Testis (tissue), 3 donors: ENCODE data around the gene C22orf39. TPM values are rescaled to one million over a fixed set of nuclear protein-coding genes. Genes with fewer than 3 reads are reported as not detected.

ENCODE experiments used
- DNase-seq: peaks from one replicate; pipeline ENCODE4 v3.0.0-alpha.2; 2019
- H3K27ac ChIP-seq, 2 donors: fragments of 200-600 bp; sonication (generic); one replicate each; pipeline ENCODE4 v1.5.1; 2019
- H3K27me3 ChIP-seq: fragments of 200-600 bp; sonication (generic); one replicate; pipeline ENCODE4 v1.5.1; 2019
- H3K36me3 ChIP-seq: fragments of 200-600 bp; sonication (generic); one replicate; pipeline ENCODE4 v1.5.1; 2017; ENCODE audit warnings: low read depth; ENCODE audit errors: missing control alignments
- H3K4me1 ChIP-seq: fragments of 200-600 bp; sonication (generic); one replicate; pipeline ENCODE4 v1.5.1; 2019
- H3K4me3 ChIP-seq, 2 donors: fragments of 200-600 bp; sonication (generic); one replicate each; pipeline ENCODE4 v1.5.1; 2017 to 2019
- H3K9me3 ChIP-seq: fragments of 200-600 bp; sonication (generic); one replicate; pipeline ENCODE4 v1.5.1; 2017
- POLR2A ChIP-seq: fragments of 450-650 bp; IDR thresholded peaks from one replicate; pipeline ENCODE4 v1.6.1; 2017; ENCODE audit warnings: antibody characterized with exemption, mild to moderate bottlenecking, moderate library complexity
- WGBS, 2 donors: methylation state at CpG; one replicate each; pipeline ENCODE4 v1.1.5; 2018; 5-methylcytosine and 5-hydroxymethylcytosine counted together
- intact Hi-C: fragments of 100-400 bp; cut with DNase I; formaldehyde crosslinking; loops from one replicate; pipeline ENCODE4 v1.15.1; 2023; ENCODE audit warnings: low total_unique reads
- polyA plus RNA-seq: library from polyadenylated mRNA; stranded (reverse); fragments of 350-450 nt; fragmentation: Illumina TruSeq; extraction: RNeasy Lipid Tissue Mini Kit (QIAGEN cat#74804); gene quantifications from one replicate; pipeline ENCODE4 v1.2.3, GENCODE V29; 2014; ENCODE audit warnings: low read depth, low replicate concordance; ENCODE audit not compliant: insufficient read depth
- total RNA-seq, 2 donors: library from RNA; depleted of rRNA; stranded (reverse); fragments of >200 nt; gene quantifications; one replicate each; pipeline ENCODE4 v1.2.3, GENCODE V29; 2016
- TF ChIP-seq, protein P1 (sequence below), 3 experiments: fragments of 450-650 bp in 2 of 3; fragments of 200-600 bp in 1 of 3; sonication (generic) in 1 of 3; IDR thresholded peaks; one replicate each; pipeline ENCODE4 v1.5.1; 2016 to 2019; ENCODE audit warnings: antibody characterized with exemption in 3 of 3, mild to moderate bottlenecking in 2 of 3, moderate library complexity in 1 of 3

The C22orf39 gene
- total and polyA plus RNA-seq, 3 donors from 2014 or later, result 38.7 to 64.1 (median 60.9) TPM

DNA sequence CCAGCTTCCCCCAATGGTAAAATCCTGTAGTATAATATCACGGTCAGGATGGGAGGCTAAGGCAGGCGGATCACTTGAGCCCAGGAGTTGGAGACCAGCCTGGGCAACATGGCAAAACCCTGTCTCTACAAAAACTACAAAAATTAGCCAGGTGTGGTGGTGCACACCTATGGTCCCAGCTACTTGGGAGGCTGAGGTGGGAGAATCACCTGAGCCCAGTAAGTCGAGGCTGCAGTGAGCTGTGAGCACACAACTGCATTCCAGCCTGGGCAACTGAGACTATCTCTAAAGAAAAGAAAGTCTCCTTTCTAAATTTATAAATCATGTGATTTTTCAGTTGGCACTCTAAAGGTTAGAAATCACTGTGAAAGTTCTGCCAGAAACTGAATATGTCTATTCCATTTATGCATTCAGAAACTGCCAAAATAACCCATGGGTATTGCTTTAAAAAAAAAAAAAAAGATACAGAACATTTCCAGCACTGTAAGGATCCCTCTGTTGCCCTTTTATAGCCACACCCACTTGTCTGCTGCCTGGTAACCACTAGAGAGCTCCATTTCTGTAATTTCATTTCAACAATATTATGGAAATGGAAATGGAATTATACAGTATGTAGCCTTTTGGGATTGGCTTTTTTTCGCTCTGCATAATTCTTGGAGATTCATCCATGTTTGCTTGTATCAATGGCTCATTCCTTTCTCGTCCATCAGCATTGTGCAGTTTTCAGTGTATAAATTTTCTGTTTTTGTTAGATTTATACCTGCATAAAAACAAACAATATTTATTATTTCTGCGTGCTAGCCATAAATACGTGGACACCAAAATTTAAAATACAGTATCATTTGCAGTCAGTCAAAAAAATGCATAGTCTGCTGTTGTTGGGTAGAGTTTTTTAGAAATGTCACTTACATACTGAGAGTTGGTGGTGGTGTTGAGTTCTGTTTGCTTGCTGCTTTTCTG, 41.7 kb upstream of the C22orf39 start:
- intact Hi-C loops, result no loop called here
- TF ChIP-seq, protein P1, sequence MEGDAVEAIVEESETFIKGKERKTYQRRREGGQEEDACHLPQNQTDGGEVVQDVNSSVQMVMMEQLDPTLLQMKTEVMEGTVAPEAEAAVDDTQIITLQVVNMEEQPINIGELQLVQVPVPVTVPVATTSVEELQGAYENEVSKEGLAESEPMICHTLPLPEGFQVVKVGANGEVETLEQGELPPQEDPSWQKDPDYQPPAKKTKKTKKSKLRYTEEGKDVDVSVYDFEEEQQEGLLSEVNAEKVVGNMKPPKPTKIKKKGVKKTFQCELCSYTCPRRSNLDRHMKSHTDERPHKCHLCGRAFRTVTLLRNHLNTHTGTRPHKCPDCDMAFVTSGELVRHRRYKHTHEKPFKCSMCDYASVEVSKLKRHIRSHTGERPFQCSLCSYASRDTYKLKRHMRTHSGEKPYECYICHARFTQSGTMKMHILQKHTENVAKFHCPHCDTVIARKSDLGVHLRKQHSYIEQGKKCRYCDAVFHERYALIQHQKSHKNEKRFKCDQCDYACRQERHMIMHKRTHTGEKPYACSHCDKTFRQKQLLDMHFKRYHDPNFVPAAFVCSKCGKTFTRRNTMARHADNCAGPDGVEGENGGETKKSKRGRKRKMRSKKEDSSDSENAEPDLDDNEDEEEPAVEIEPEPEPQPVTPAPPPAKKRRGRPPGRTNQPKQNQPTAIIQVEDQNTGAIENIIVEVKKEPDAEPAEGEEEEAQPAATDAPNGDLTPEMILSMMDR (IDR thresholded peaks at IDR 0.05), result no peak
- no peak for TF ChIP-seq POLR2A

DNA sequence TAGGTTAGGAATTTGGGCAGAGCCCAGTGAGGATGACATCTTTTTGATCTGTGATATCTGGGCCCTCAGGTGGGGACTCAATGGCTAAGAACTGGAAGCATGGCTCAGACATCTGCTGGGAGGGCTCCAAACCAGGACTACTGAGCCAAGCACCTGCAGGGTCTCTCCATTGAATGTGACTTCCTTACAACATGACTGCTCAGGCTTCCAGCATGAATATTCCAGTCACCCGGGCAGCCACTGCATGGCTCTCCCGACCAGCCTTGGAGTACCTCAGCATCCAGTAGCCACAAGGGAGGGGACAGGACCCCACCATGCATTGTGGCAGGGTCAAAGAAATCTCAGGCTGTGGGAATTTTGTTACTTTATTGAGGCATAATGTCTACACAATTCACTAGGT, 40.8 kb upstream of the C22orf39 start:
- Histone ChIP-seq H3K27me3 (no peaks in the 10 kb centered on the region), H3K27ac (no peak overlapping the region), H3K36me3 (no peaks in the 10 kb centered on the region), H3K4me1 (no peaks in the 10 kb centered on the region), H3K9me3 (no peaks in the 10 kb centered on the region), H3K4me3 (no peak overlapping the region)
- TF ChIP-seq POLR2A, result no peak
- TF ChIP-seq, protein P1 (IDR thresholded peaks at IDR 0.05), result no peak
- intact Hi-C loops, result no loop called here
- no peak for DNase-seq
- 91 to 100% methylated on average over 1 to 2 of the region's 2 CpGs for WGBS, 2 donors

More for the DNA sequence above, 41.7 kb upstream of the C22orf39 start:
- Histone ChIP-seq H3K27me3 (no peaks in the 10 kb centered on the region), H3K4me1 (no peaks in the 10 kb centered on the region), H3K27ac (no peak overlapping the region), H3K9me3 (no peaks in the 10 kb centered on the region), H3K36me3 (no peaks in the 10 kb centered on the region), H3K4me3 (no peak overlapping the region)
- DNase-seq, result no peak
- WGBS, 2 donors, result 84 to 91% methylated on average over 7 of the region's 7 CpGs

DNA sequence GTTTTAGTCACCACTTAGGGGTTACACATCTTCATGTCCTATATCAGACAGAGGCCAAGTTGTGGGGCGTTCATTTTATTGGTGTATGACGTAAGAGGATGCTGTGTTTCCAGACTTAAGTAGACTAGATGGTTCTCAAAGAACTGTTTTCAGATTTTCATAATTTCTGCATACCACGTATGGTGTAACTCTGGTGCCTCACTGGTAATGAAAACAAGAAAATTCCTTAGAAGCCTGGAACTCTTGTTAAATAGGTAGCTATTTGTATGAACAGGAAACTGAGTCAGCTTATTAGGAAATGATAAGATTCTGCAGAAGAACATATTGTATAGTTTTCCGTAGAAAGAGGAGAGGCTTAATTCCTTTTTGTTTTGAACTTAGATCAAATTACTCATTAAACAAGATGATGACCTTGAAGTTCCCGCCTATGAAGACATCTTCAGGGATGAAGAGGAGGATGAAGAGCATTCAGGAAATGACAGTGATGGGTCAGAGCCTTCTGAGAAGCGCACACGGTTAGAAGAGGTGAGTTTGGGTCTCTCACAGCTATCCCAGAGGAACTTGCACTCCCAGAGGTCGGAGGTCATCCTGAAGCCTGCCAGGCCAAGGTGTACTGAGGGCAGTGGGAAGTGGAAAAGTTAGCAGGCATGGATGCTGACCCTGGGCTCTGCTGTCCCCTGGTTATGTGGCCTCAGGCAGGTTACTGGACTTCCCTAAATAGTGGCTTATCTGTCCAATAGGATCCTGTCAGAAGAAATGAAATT, 36.2 kb upstream of the C22orf39 start:
- intact Hi-C loops, result no loop called here
- no peak for DNase-seq
- Histone ChIP-seq H3K4me1 (peaks cover 5% of the 10 kb centered on the region), H3K4me3 (no peak overlapping the region), H3K27me3 (no peaks in the 10 kb centered on the region), H3K9me3 (no peaks in the 10 kb centered on the region), H3K27ac (no peak overlapping the region), H3K36me3 (no peaks in the 10 kb centered on the region)
- TF ChIP-seq, protein P1 (IDR thresholded peaks at IDR 0.05), result no peak
- TF ChIP-seq POLR2A, result no peak
- WGBS, 2 donors, result 82 to 88% methylated on average over 8 of the region's 8 CpGs

DNA sequence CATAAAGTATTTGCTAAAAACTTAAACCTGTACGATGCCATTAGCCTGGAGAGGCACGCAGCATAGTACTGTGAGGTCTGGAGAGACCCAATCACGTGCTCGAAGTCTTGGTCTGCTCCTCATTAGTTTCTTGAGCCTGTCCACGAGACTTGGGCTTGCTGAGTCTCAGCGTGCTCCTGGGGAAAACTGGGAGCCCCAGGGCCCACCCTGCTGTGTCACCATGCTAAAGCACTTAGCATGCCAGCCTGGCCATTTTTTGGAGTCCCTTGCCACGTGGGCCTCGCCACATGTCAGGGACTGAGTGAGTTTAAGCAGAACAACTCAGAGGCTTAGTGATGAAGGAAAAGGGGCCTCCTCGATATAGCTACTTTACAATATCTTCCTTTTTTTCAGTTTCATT, 34.8 kb upstream of the C22orf39 start:
- intact Hi-C loops, result no loop called here
- no peak for TF ChIP-seq POLR2A
- TF ChIP-seq, protein P1 (IDR thresholded peaks at IDR 0.05), result no peak
- H3K9me3 ChIP-seq, result no peaks in the 10 kb centered on the region
- no peak overlapping the region for H3K27ac ChIP-seq
- no peaks in the 10 kb centered on the region for H3K36me3 ChIP-seq
- H3K4me3 ChIP-seq, result no peak overlapping the region
- H3K4me1 ChIP-seq, result peaks cover 14% of the 10 kb centered on the region
- 94 to 95% methylated on average over 9 of the region's 9 CpGs for WGBS, 2 donors
- DNase-seq, result no peak
- no peaks in the 10 kb centered on the region for H3K27me3 ChIP-seq
